Measurements from ENCODE around the gene TRMT112.

GRCh38 chr11:64338716-64339115 is 21.4 kb upstream of the TRMT112 start:
- TF ChIP-seq POLR2A (IDR thresholded peaks at IDR 0.05; ENCODE audit: low read length) = no peak
- no peak for TF ChIP-seq MYC (IDR thresholded peaks at IDR 0.05; ENCODE audit: borderline replicate concordance, low read length)
- TF ChIP-seq TP53 (CRISPR knock-in tag; IDR thresholded peaks at IDR 0.05) = no peak
- TF ChIP-seq KDM5A (IDR thresholded peaks at IDR 0.05) = no peak
- TF ChIP-seq, protein P1, sequence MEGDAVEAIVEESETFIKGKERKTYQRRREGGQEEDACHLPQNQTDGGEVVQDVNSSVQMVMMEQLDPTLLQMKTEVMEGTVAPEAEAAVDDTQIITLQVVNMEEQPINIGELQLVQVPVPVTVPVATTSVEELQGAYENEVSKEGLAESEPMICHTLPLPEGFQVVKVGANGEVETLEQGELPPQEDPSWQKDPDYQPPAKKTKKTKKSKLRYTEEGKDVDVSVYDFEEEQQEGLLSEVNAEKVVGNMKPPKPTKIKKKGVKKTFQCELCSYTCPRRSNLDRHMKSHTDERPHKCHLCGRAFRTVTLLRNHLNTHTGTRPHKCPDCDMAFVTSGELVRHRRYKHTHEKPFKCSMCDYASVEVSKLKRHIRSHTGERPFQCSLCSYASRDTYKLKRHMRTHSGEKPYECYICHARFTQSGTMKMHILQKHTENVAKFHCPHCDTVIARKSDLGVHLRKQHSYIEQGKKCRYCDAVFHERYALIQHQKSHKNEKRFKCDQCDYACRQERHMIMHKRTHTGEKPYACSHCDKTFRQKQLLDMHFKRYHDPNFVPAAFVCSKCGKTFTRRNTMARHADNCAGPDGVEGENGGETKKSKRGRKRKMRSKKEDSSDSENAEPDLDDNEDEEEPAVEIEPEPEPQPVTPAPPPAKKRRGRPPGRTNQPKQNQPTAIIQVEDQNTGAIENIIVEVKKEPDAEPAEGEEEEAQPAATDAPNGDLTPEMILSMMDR (IDR thresholded peaks at IDR 0.05) = no peak
- no peak for TF ChIP-seq ZFP36 (IDR thresholded peaks at IDR 0.05; ENCODE audit: borderline replicate concordance, partially characterized antibody)
- no peak for TF ChIP-seq RFX5 (IDR thresholded peaks at IDR 0.05)
- TF ChIP-seq, protein P2, sequence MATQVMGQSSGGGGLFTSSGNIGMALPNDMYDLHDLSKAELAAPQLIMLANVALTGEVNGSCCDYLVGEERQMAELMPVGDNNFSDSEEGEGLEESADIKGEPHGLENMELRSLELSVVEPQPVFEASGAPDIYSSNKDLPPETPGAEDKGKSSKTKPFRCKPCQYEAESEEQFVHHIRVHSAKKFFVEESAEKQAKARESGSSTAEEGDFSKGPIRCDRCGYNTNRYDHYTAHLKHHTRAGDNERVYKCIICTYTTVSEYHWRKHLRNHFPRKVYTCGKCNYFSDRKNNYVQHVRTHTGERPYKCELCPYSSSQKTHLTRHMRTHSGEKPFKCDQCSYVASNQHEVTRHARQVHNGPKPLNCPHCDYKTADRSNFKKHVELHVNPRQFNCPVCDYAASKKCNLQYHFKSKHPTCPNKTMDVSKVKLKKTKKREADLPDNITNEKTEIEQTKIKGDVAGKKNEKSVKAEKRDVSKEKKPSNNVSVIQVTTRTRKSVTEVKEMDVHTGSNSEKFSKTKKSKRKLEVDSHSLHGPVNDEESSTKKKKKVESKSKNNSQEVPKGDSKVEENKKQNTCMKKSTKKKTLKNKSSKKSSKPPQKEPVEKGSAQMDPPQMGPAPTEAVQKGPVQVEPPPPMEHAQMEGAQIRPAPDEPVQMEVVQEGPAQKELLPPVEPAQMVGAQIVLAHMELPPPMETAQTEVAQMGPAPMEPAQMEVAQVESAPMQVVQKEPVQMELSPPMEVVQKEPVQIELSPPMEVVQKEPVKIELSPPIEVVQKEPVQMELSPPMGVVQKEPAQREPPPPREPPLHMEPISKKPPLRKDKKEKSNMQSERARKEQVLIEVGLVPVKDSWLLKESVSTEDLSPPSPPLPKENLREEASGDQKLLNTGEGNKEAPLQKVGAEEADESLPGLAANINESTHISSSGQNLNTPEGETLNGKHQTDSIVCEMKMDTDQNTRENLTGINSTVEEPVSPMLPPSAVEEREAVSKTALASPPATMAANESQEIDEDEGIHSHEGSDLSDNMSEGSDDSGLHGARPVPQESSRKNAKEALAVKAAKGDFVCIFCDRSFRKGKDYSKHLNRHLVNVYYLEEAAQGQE (IDR thresholded peaks at IDR 0.05) = no peak
- no peak for TF ChIP-seq JUN (IDR thresholded peaks at IDR 0.05)
- TF ChIP-seq MAFK (IDR thresholded peaks at IDR 0.05; ENCODE audit: partially characterized antibody) = no peak

All from A549 (cell line).